PFSK-1 (cell line): Measurements from ENCODE around the gene ZP2. TPM values are rescaled to one million over a fixed set of nuclear protein-coding genes. Genes with fewer than 3 reads are reported as not detected.

Experiments used
- FOXP2 ChIP-seq: optimal IDR thresholded peaks from 2 replicates; pipeline ENCODE3; 2011; ENCODE audit warnings: borderline replicate concordance, control low read depth, inconsistent platforms; ENCODE audit not compliant: insufficient read depth; ENCODE audit errors: extremely low read length, extremely low read depth
- POLR2AphosphoS5 ChIP-seq: IDR thresholded peaks from 2 replicates; pipeline ENCODE4 v1.6.1; 2012; ENCODE audit warnings: low read depth, mild to moderate bottlenecking, control low read depth, low read length, moderate library complexity
- SIN3A ChIP-seq: IDR thresholded peaks from 2 replicates; pipeline ENCODE4 v1.6.1; 2012; ENCODE audit warnings: mild to moderate bottlenecking, low read length, moderate library complexity, borderline replicate concordance; ENCODE audit not compliant: insufficient read depth
- TAF1 ChIP-seq: IDR thresholded peaks from 2 replicates; pipeline ENCODE4 v1.6.1; 2012; ENCODE audit warnings: low read length, control low read depth, borderline replicate concordance; ENCODE audit not compliant: insufficient read depth
- polyA plus RNA-seq: library from polyadenylated mRNA; unstranded; fragments of >200 nt; gene quantifications from one replicate; pipeline ENCODE4 v1.2.1, GENCODE V29; 2012; ENCODE audit warnings: low read depth, missing spikeins; ENCODE audit not compliant: insufficient read length
- TF ChIP-seq, protein P1 (sequence below), 2 experiments: IDR thresholded peaks; 2 replicates each; pipeline versions ENCODE4 v1.6.1 to v1.8.0; 2011 to 2012; ENCODE audit warnings: low read depth in 2 of 2, low read length in 2 of 2, control low read depth in 1 of 2, inconsistent platforms in 1 of 2, mild to moderate bottlenecking in 1 of 2, moderate library complexity in 1 of 2; ENCODE audit not compliant: insufficient read depth in 1 of 2

Gene ZP2
- polyA plus RNA-seq, result not detected

DNA sequence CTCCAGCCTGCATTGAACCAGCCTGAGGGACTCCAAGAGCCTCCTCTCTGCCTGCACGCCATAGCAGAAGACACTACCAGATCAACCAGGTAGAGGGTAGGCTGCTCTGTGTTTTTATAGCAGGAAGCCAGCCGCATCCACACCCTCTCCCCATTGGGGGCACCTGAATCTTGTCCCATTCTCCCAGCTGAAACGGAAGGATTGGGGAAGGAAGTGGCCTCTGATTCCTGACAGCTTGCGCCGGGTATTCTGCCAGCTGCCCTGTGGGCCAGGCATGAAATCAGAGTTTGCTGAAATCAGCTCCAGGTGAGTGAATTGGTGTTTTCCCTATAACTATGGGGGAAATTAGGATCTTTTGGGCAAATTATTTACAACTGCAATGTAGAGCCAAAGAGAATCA lies at the start of gene ZP2:
Gene ZP2, minus strand, starts transcription at position 89 of the 400 bp plus-strand sequence. Its CDS starts 27 bp downstream, at position 62.
- TF ChIP-seq TAF1, result no peak

DNA sequence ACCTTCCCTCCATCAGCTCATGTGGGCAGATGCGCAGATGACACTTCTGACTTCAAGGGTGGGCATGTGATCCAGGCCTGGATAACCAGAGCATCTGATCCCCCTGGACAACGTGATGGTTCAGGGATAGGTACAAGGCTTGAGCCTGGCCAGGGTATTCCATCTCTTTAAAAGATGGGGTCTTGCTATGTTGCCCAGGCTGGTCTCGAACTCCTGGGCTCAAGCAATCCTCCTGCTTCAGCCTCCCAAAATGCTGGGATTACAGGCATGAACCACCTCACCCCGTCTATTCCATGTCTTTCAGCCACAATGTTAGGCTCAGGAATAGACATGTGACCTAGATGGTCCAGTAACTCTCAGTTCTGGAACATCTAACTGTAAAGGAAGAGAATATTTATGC lies 45.9 kb upstream of the ZP2 start:
- TF ChIP-seq POLR2AphosphoS5 (no peak), FOXP2 (no peak)

DNA sequence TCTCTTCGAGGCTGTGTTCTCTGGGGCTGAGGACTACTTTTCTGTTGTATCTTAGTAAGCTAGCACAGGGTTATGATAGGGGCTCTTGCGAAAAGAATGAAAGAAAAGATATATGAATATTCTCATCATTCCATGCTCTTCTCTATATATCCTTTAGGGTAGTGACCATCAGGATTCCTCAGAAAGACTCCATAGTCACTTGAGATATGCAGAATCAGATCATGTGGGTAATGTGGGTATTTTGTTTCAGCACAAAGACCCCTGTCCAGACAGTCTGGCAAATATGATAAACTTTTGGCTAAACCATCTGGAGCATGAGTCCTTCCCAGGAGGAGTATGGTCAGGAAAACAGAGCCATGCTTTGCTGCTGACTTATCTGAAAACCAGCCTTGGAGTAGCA lies 45.3 kb upstream of the ZP2 start:
- TF ChIP-seq POLR2AphosphoS5 (no peak), TAF1 (no peak), FOXP2 (no peak), SIN3A (no peak)
- TF ChIP-seq, protein P1, sequence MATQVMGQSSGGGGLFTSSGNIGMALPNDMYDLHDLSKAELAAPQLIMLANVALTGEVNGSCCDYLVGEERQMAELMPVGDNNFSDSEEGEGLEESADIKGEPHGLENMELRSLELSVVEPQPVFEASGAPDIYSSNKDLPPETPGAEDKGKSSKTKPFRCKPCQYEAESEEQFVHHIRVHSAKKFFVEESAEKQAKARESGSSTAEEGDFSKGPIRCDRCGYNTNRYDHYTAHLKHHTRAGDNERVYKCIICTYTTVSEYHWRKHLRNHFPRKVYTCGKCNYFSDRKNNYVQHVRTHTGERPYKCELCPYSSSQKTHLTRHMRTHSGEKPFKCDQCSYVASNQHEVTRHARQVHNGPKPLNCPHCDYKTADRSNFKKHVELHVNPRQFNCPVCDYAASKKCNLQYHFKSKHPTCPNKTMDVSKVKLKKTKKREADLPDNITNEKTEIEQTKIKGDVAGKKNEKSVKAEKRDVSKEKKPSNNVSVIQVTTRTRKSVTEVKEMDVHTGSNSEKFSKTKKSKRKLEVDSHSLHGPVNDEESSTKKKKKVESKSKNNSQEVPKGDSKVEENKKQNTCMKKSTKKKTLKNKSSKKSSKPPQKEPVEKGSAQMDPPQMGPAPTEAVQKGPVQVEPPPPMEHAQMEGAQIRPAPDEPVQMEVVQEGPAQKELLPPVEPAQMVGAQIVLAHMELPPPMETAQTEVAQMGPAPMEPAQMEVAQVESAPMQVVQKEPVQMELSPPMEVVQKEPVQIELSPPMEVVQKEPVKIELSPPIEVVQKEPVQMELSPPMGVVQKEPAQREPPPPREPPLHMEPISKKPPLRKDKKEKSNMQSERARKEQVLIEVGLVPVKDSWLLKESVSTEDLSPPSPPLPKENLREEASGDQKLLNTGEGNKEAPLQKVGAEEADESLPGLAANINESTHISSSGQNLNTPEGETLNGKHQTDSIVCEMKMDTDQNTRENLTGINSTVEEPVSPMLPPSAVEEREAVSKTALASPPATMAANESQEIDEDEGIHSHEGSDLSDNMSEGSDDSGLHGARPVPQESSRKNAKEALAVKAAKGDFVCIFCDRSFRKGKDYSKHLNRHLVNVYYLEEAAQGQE (IDR thresholded peaks at IDR 0.05; ENCODE audit: insufficient read depth in 1 of 2, low read depth in 2 of 2, low read length in 2 of 2), result no peak

DNA sequence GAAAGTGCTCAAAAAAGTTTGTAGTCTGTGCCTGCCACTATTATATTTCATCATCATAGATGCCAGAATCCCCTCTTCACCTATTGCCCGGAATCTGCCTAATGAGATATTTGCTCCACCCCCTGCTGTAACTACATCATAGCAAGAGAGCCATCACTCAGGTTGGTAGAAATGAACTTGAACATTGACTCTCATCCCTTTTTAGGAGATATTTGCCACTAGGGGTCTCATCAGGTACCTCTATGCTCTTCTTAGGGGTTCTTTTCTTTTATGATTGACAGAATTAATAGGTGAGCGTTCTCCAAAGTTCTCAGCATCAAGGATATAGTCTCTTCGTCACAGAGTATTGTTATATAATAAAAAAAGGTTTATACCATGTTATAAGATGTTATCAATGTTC lies 42.1 kb upstream of the ZP2 start:
- no peak for TF ChIP-seq POLR2AphosphoS5
- no peak for TF ChIP-seq SIN3A
- TF ChIP-seq FOXP2, result no peak
- TF ChIP-seq TAF1, result no peak
- TF ChIP-seq, protein P1 (IDR thresholded peaks at IDR 0.05; ENCODE audit: insufficient read depth in 1 of 2, low read depth in 2 of 2, low read length in 2 of 2), result no peak

DNA sequence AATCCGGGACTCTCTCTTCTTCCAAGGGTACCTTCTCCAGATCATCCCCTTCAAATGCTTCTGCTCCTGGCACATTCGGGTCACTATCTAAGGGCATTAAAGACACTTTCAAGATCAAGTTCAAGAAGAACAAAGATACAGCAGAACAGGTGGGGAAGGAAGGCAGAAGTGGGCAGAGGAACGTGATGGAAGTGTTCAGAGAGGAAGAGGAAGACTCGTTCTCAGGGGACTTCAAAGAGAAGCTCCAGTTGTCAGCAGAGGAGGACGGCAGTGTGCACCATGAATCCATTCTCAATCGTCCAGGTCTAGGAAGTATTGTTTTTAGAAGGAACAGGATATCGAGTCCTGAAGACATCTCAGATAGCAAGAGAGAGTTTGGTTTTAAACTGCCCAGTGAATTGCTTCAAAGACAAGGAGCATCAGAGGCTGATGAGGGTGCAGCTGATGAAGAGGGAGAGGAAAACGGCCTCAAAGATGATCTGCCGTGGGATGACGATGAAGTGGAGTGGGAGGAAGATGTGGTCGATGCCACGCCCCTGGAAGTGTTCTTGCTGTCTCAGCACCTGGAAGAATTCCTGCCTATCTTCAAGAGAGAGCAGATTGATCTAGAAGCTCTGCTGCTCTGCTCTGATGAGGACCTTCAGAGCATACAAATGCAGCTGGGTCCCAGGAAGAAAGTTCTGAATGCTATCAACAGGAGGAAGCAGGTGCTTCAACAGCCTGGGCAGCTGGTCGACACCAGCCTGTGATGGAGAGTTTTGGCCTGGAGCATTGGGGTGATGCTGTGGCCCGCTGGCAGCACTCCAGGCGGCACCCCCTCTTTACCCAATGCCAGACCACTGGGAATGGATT lies 38.9 kb upstream of the ZP2 start:
- TF ChIP-seq, protein P1 (IDR thresholded peaks at IDR 0.05; ENCODE audit: insufficient read depth in 1 of 2, low read depth in 2 of 2, low read length in 2 of 2), result no peak
- TF ChIP-seq FOXP2 (no peak), SIN3A (no peak), POLR2AphosphoS5 (no peak), TAF1 (no peak)

DNA sequence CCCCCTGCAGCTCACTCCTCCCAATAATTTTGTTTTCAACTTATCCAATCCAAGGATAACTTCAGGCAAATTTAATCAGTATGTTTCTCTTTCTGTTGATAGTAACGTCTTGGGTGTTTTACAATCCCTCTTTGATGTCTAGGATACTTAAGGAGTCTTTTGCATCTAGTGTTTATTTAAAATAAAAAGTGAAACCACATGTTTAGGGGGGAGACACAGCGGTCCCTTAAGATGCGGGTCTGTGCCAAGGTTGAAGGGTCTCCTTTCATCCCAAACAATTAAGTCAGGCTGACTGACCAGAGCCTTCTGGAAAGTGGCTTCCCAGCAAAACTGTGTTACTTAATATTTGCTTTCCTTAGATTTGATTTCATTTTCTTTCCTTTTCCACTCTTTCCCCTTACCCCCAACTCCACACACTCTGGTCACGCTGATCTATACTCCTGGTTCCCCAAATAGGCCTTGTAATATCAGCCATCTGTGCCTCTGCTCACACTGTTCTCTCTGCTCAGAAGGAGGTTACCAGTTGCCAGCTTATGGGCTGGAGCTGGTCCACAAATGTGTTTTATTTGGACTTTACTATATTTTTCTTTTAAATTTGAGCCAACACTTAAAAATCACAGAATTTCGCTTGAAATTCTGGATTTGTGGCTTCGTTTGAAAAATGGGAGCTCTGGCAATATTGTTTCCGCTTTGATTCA lies 33.3 kb upstream of the ZP2 start:
- TF ChIP-seq, protein P1 (IDR thresholded peaks at IDR 0.05; ENCODE audit: insufficient read depth in 1 of 2, low read depth in 2 of 2, low read length in 2 of 2), result no peak
- TF ChIP-seq SIN3A (no peak), POLR2AphosphoS5 (no peak), TAF1 (no peak), FOXP2 (no peak)
